ENCODE results near the gene PCNX3. TPM values are rescaled to one million over a fixed set of nuclear protein-coding genes. Genes with fewer than 3 reads are reported as not detected.
A peak's percentile ranks its signal among the peaks of the same experiment; 100 is the strongest.

Gene PCNX3
- total and polyA plus RNA-seq, 2 of the 13 experiments (the other 11 are each of a cell fraction or from before 2014, with no cell fraction given), result 16.2 to 23.0 TPM

DNA sequence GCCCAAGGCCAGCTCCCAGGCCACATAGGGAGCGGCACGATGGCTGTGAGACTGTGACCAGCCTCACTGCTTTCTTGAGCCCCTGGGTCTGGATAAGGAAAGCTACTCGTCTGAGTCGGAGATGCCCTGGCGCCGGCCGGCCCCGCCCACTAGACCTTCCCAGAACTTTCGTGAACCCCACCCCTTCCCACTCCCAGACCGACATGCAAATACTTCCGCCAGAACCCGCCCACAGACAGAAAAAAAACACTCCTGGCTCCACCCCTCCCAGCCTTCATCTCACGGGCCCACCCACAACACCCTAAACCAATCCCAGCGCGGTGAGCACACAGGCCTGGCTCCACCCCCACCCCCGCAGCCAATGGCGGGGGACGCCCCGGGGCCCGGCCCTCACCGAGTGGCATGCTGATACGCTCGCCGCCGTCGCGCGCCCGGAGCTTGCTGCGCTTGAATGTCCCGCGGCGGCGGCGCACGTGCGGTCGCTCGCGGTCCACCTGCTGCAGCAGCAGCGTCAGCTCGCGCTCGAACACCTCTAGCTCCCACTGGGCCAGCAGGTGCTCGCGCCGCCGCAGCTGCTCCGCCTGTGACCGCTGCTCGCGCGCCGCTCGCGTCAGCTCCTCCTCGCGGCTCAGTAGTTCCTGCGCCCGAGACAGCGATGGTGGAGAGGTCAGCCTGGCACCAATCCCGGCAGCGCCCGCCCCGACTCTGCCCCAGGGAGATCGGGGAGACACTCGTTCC lies 8.5 kb upstream of the PCNX3 start:
- no peak overlapping the region for H3K9ac ChIP-seq (ENCODE audit: insufficient read depth, low read depth, low read length)
- H3K4me3 ChIP-seq (replicated peaks in 1 of 3; ENCODE audit: insufficient read depth in 1 of 3, low read depth in 2 of 3, low read length in 3 of 3), result no peak overlapping the region
- no peak for FAIRE-seq
- peaks cover 27% of the 10 kb centered on the region for H3K4me1 ChIP-seq (ENCODE audit: insufficient read depth, low read length)
- H3K9me3 ChIP-seq (ENCODE audit: low read length), result no peaks in the 10 kb centered on the region
- peak; percentile 7; the same call in 2 of the 3 replicates for ATAC-seq
- CTCF ChIA-PET (ENCODE audit: low intra/inter-chr PET ratio, low total read pairs), result no interaction called here
- in situ Hi-C loops (cut with HindIII; ENCODE audit: extremely low pct_ligation_motif_present, low pct_unique_long_range_greater_than_20kb) (no loop called here), intact Hi-C loops (cut with micrococcal nuclease; ENCODE audit: unreplicated experiment) (no loop called here)
- no TSS peak for BruUV-seq (replicated peaks)
- POLR2A ChIA-PET, result interaction anchor here (1.2 kb wide), 1 partner anchor 8 kb away, joined by 6 read pairs; the partner anchor contains the start of gene PCNX3
- H3K36me3 ChIP-seq (replicated peaks in 1 of 2; ENCODE audit: control insufficient read depth in 1 of 2, insufficient read depth in 2 of 2, low read length in 2 of 2), result peaks cover 29 to 75% of the 10 kb centered on the region in 2 experiments
- peaks cover 26% of the 10 kb centered on the region for H3K79me2 ChIP-seq (ENCODE audit: insufficient read depth, low read length)
- H2AFZ ChIP-seq (ENCODE audit: low read length), result no peak overlapping the region
- H3K27me3 ChIP-seq (ENCODE audit: control insufficient read depth in 1 of 2, insufficient read depth in 2 of 2, low read length in 2 of 2), result no peaks in the 10 kb centered on the region
- DNase-seq (ENCODE audit: low spot score), result no peak
- peaks cover 7% of the 10 kb centered on the region; the same call in 1 of the 2 replicates for H4K20me1 ChIP-seq (ENCODE audit: insufficient read depth, low read length)
- H3K4me2 ChIP-seq (ENCODE audit: low read depth, low read length), result no peak overlapping the region
- H3K27ac ChIP-seq (ENCODE audit: extremely low read length, insufficient read depth, low read length), result no peak overlapping the region
- TF ChIP-seq HOXA3 (CRISPR knock-in tag; IDR thresholded peaks at IDR 0.05), result 0 out of 2 replicates have a peak, but pooled peaks have one; percentile 25
- TF ChIP-seq AGO1 (IDR thresholded peaks at IDR 0.05; ENCODE audit: low read depth, low read length, poor library complexity, severe bottlenecking), result peak; percentile 21
- TF ChIP-seq PCBP1 (IDR thresholded peaks at IDR 0.05; ENCODE audit: borderline replicate concordance, low read depth, low read length), result 0 out of 2 replicates have a peak, but pooled peaks have one; percentile 50
- TF ChIP-seq ZNF883 (CRISPR knock-in tag; IDR thresholded peaks at IDR 0.05; ENCODE audit: not compliant biosample characterization), result no peak
- TF ChIP-seq RBFOX2 (IDR thresholded peaks at IDR 0.05; ENCODE audit: low read depth, low read length), result peak; percentile 84
- TF ChIP-seq, protein P1, sequence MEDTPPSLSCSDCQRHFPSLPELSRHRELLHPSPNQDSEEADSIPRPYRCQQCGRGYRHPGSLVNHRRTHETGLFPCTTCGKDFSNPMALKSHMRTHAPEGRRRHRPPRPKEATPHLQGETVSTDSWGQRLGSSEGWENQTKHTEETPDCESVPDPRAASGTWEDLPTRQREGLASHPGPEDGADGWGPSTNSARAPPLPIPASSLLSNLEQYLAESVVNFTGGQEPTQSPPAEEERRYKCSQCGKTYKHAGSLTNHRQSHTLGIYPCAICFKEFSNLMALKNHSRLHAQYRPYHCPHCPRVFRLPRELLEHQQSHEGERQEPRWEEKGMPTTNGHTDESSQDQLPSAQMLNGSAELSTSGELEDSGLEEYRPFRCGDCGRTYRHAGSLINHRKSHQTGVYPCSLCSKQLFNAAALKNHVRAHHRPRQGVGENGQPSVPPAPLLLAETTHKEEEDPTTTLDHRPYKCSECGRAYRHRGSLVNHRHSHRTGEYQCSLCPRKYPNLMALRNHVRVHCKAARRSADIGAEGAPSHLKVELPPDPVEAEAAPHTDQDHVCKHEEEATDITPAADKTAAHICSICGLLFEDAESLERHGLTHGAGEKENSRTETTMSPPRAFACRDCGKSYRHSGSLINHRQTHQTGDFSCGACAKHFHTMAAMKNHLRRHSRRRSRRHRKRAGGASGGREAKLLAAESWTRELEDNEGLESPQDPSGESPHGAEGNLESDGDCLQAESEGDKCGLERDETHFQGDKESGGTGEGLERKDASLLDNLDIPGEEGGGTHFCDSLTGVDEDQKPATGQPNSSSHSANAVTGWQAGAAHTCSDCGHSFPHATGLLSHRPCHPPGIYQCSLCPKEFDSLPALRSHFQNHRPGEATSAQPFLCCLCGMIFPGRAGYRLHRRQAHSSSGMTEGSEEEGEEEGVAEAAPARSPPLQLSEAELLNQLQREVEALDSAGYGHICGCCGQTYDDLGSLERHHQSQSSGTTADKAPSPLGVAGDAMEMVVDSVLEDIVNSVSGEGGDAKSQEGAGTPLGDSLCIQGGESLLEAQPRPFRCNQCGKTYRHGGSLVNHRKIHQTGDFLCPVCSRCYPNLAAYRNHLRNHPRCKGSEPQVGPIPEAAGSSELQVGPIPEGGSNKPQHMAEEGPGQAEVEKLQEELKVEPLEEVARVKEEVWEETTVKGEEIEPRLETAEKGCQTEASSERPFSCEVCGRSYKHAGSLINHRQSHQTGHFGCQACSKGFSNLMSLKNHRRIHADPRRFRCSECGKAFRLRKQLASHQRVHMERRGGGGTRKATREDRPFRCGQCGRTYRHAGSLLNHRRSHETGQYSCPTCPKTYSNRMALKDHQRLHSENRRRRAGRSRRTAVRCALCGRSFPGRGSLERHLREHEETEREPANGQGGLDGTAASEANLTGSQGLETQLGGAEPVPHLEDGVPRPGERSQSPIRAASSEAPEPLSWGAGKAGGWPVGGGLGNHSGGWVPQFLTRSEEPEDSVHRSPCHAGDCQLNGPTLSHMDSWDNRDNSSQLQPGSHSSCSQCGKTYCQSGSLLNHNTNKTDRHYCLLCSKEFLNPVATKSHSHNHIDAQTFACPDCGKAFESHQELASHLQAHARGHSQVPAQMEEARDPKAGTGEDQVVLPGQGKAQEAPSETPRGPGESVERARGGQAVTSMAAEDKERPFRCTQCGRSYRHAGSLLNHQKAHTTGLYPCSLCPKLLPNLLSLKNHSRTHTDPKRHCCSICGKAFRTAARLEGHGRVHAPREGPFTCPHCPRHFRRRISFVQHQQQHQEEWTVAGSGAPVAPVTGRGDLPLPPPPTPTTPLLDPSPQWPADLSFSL (CRISPR knock-in tag; IDR thresholded peaks at IDR 0.05), result no peak
- WGBS (ENCODE audit: low lambda C conversion rate), result 99% methylated on average over 63 of the region's 67 CpGs
